TTC549 (cell line): ENCODE results near the gene C4orf50.

Experiments
- FAIRE-seq: peaks from 2 replicates; lab custom pipeline; 2012; peaks lifted over from hg19 to GRCh38; lab: Jason Lieb, UNC

C4orf50 gene

GRCh38 chr4:6018331-6018730 is at the start of gene C4orf50:
C4orf50 (minus strand) TSS chr4:6018431.
- FAIRE-seq, result no peak

- FAIRE-seq, result no peak
Observed at GRCh38 chr4:6065934-6066590, 47.8 kb upstream of the C4orf50 start.

GRCh38 chr4:6065166-6065565 is 46.9 kb upstream of the C4orf50 start:
- FAIRE-seq, result no peak

- FAIRE-seq, result no peak
Observed at GRCh38 chr4:6064383-6064782, 46.2 kb upstream of the C4orf50 start.

GRCh38 chr4:6063684-6064083 is 45.5 kb upstream of the C4orf50 start:
- no peak for FAIRE-seq

- no peak for FAIRE-seq
Observed at GRCh38 chr4:6062133-6062532, 43.9 kb upstream of the C4orf50 start.

- FAIRE-seq, result no peak
Observed at GRCh38 chr4:6059375-6059805, 41.2 kb upstream of the C4orf50 start.

GRCh38 chr4:6058531-6059374 is 40.5 kb upstream of the C4orf50 start:
- FAIRE-seq, result no peak

GRCh38 chr4:6056976-6057766 is 38.9 kb upstream of the C4orf50 start:
- FAIRE-seq, result no peak

- no peak for FAIRE-seq
Observed at GRCh38 chr4:6055436-6055835, 37.2 kb upstream of the C4orf50 start.

- FAIRE-seq, result no peak
Observed at GRCh38 chr4:6055030-6055429, 36.8 kb upstream of the C4orf50 start.

GRCh38 chr4:6054162-6054922 is 36.1 kb upstream of the C4orf50 start:
- FAIRE-seq, result no peak

- FAIRE-seq, result no peak
Observed at GRCh38 chr4:6052679-6053078, 34.4 kb upstream of the C4orf50 start.

GRCh38 chr4:6050551-6050950 is 32.3 kb upstream of the C4orf50 start:
- FAIRE-seq, result no peak

GRCh38 chr4:6049985-6050384 is 31.8 kb upstream of the C4orf50 start:
- FAIRE-seq, result no peak

- no peak for FAIRE-seq
Observed at GRCh38 chr4:6049278-6049677, 31.0 kb upstream of the C4orf50 start.

GRCh38 chr4:6048537-6048936 is 30.3 kb upstream of the C4orf50 start:
- FAIRE-seq, result no peak

- FAIRE-seq, result no peak
Observed at GRCh38 chr4:6047130-6047673, 29.0 kb upstream of the C4orf50 start.

GRCh38 chr4:6046526-6047129 is 28.4 kb upstream of the C4orf50 start:
- FAIRE-seq, result no peak

- FAIRE-seq, result no peak
Observed at GRCh38 chr4:6044805-6045204, 26.6 kb upstream of the C4orf50 start.

- no peak for FAIRE-seq
Observed at GRCh38 chr4:6044276-6044675, 26.0 kb upstream of the C4orf50 start.
